GM12872 (cell line): ENCODE data around the gene TOR2A.

Experiments used
- TF ChIP-seq, protein P1 (sequence below): IDR thresholded peaks from 3 replicates; pipeline ENCODE4 v1.5.1; 2011; ENCODE audit warnings: low read depth, mild to moderate bottlenecking, low read length, moderate library complexity; ENCODE audit not compliant: insufficient read depth

The TOR2A gene

DNA sequence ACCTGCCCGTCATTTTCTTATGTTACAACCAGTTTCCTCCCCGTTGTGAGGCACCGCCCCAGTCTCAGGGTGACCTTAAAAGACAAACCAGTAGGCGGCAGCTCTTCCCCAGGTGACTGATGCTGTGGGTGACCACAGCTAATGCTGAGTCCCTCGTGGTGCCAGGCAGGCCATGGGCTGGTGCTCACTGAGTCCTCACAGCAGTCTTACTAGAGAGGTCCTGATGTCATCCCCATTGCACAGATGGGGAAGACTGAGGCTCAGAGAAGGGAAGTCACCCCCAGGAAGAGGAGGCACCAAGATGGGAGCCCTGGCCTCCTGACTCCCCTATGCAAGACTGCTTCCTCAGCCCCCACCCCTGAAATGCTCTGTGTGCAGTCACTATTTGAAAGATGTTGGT lies 27.3 kb downstream of the TOR2A start:
- TF ChIP-seq, protein P1, sequence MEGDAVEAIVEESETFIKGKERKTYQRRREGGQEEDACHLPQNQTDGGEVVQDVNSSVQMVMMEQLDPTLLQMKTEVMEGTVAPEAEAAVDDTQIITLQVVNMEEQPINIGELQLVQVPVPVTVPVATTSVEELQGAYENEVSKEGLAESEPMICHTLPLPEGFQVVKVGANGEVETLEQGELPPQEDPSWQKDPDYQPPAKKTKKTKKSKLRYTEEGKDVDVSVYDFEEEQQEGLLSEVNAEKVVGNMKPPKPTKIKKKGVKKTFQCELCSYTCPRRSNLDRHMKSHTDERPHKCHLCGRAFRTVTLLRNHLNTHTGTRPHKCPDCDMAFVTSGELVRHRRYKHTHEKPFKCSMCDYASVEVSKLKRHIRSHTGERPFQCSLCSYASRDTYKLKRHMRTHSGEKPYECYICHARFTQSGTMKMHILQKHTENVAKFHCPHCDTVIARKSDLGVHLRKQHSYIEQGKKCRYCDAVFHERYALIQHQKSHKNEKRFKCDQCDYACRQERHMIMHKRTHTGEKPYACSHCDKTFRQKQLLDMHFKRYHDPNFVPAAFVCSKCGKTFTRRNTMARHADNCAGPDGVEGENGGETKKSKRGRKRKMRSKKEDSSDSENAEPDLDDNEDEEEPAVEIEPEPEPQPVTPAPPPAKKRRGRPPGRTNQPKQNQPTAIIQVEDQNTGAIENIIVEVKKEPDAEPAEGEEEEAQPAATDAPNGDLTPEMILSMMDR: peak; percentile 49; the same call in 2 of the 3 replicates

DNA sequence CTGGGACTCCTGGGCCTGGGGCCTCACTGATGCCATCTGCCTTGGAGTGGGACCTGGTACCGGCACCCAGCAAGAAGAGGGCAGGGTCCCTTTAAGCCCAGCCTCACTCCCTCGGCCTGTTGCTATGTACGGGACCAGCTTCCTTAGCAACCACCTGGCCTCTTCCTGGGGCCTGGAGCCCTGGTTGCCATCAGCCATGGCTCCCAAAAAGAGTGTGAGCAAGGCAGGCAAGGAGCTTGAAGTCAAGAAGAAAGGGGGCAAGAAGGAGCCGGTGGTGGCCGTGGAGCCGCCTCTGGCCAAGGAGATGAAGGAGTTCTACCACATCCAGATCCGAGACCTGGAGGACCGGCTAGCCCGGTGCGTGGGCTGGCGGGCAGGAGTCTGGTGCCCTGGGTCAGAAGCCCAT lies 28.3 kb downstream of the TOR2A start, which contains the start of gene CFAP157:
Gene CFAP157 (plus strand): TSS at position 153 of the 406 bp plus-strand sequence. CDS start 44 bp downstream, at position 197.
- TF ChIP-seq, protein P1: no peak

- TF ChIP-seq, protein P1: no peak
These were observed 29.3 kb downstream of the TOR2A start for GRCh38 chr9:127705577-127706379.

GRCh38 chr9:127703289-127703946 lies 31.7 kb downstream of the TOR2A start:
- TF ChIP-seq, protein P1: no peak

DNA sequence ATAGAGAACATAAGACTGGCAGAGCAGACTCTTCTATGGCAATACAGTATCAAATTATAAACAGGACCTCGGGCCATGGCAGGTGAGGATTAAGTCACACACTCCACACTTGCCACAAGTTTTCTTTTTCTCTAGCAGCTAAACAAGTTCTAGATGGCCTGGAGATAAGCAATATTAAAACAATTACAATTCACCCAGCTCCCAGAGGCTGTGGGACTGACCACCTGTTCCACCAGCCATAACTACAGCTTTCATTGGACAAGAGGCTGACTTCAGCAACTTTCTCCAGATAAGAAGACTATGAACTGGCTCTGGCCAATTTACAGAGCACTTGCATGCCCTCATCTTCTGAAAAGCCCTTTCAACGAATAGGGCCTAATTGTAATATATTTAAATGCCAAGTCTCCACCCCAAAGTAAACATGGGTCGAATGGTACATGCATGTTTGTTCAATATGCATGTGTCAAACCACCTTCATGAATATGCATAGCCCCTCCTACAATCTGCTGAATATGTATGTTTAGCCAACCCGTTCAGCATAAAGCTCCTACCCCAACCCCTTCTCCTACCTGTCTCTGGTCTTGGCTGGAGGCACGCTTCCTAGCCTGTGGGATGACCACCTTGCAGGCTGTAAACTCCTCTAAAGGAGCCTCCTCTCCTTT lies 34.4 kb downstream of the TOR2A start:
- TF ChIP-seq, protein P1: no peak

- TF ChIP-seq, protein P1: no peak
These were observed 35.0 kb downstream of the TOR2A start for GRCh38 chr9:127700140-127700539.
